ENCODE data around the gene MCAM. TPM values are rescaled to one million over a fixed set of nuclear protein-coding genes. Genes with fewer than 3 reads are reported as not detected.

Gene MCAM
- total RNA-seq, 1 donor from 2014 or later, result 10.3 TPM

DNA sequence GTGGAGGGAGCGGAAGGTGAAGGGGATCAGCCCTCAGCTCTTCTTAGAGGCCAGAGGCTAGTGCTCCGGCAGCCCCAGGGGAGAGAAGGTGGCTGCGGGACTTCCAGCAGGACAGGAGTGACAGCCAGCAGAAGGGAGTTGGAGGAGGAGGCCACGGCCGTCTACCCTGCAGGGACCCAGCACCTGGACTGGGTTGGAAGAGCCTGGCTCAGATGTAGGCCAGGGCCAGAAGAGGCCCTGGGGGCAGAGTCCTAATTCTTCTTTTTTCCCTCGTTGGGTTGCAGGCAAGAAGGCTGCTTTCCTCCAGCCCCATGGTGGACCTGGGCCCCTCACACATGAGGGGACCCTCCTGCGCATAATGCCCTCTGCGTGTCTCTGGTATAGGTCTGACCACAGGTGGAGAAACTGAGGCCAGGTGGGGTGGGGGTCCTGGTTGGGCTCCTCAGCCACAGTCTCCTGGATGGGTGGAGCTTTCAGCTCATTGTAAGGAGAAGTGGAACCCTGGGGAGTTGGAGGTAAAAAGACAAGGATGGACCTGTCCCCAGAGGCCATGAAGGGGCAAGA is 2.3 kb upstream of the MCAM start:
- TF ChIP-seq, protein P1, sequence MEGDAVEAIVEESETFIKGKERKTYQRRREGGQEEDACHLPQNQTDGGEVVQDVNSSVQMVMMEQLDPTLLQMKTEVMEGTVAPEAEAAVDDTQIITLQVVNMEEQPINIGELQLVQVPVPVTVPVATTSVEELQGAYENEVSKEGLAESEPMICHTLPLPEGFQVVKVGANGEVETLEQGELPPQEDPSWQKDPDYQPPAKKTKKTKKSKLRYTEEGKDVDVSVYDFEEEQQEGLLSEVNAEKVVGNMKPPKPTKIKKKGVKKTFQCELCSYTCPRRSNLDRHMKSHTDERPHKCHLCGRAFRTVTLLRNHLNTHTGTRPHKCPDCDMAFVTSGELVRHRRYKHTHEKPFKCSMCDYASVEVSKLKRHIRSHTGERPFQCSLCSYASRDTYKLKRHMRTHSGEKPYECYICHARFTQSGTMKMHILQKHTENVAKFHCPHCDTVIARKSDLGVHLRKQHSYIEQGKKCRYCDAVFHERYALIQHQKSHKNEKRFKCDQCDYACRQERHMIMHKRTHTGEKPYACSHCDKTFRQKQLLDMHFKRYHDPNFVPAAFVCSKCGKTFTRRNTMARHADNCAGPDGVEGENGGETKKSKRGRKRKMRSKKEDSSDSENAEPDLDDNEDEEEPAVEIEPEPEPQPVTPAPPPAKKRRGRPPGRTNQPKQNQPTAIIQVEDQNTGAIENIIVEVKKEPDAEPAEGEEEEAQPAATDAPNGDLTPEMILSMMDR (conservative IDR thresholded peaks at IDR 0.05), result no peak
- Mint-ChIP-seq H3K27ac (no peak overlapping the region), H3K9me3 (no peaks in the 10 kb centered on the region), H3K4me1 (ENCODE audit: unreplicated experiment) (peaks cover 27% of the 10 kb centered on the region), H3K4me3 (peak overlapping the region; percentile 73), H3K36me3 (no peaks in the 10 kb centered on the region), H3K27me3 (peaks cover 51% of the 10 kb centered on the region)
- no peak for DNase-seq (ENCODE audit: extremely low spot score, unreplicated experiment)

DNA sequence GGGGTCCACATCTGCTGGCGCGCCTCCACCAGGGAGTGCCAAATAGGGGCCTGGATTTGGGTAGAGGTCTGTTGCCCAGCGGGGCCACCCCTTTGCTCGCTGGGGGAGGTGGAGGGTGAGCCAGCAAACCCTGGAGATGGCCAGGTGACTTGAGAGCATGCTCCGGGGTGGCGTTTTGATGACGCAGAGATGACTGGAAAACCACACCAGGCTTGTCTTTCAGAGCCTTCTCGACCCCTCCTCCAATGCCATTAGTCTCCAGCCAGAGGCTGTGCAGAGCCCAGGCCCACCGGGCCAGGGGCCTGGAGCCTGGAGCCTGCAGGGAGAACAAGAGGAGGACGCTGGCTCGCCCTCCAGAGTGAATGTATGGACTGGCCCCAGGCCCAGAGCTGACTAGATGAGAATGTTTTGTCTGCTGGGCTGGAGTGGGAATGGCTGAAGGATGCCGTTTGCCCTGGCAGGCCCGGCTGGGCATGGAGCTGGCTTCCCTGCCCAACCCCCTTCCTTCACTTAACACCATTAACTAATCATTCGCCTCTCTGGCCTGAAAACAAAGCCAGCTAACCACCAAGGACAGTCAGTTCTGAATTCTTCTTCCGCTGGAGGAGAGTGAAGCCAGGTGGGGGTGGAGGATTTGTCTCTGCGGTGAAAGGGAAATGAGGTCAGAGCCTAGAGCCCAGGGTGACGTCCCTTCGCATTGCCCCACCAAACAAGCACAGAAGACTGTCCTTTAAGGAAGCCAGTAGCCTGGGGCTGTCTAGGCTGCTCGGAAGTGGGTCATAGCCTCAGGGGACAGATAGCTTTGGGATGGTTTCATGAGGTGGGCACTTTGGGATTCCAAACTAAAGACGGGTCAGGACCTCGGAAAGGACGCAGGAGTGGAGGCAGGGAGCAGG is 1.6 kb upstream of the MCAM start:
- no peak for DNase-seq (ENCODE audit: extremely low spot score, unreplicated experiment)
- H3K4me3 Mint-ChIP-seq, result peak overlapping the region; percentile 73
- no peaks in the 10 kb centered on the region for H3K9me3 Mint-ChIP-seq
- H3K27me3 Mint-ChIP-seq, result peaks cover 51% of the 10 kb centered on the region
- H3K36me3 Mint-ChIP-seq, result no peaks in the 10 kb centered on the region
- no peak overlapping the region for H3K27ac Mint-ChIP-seq
- TF ChIP-seq, protein P1 (conservative IDR thresholded peaks at IDR 0.05), result no peak
- peaks cover 20% of the 10 kb centered on the region for H3K4me1 Mint-ChIP-seq (ENCODE audit: unreplicated experiment)

DNA sequence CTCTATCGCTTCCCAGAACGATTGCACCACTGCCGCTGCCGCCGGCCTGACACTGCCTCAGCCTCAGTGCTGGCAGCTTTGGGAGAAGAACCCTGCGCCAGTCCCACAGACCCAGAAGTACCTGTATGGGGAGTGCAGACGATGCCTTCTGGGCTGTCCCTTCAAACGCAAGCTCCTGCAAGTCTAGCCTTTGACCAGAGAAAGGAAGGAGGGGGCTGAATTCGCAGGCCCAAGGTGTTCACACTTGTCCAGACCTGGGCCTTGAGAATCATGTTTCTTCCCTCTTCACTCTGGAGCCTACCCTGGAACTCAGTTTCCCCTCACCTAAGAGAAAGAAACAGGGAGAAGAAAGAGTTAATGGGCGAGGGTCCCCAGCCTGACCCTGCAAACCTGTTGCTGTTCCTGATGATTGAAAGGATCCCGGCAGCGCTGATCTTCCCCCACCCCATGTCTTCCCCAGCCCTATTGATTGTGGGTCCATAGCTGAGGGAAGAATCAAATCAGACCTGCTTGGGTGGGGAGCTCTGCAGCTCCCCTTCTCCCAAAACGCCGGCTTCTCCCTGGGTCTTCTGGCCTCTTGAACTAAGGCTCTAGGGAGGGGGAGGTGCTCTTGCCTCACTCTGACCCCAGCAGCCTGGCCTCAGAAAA is 786 bp upstream of the MCAM start:
- no peaks in the 10 kb centered on the region for H3K9me3 Mint-ChIP-seq
- H3K36me3 Mint-ChIP-seq, result no peaks in the 10 kb centered on the region
- peak overlapping the region; percentile 66 for H3K4me3 Mint-ChIP-seq
- TF ChIP-seq, protein P1 (conservative IDR thresholded peaks at IDR 0.05), result no peak
- no peak for DNase-seq (ENCODE audit: extremely low spot score, unreplicated experiment)
- no peak overlapping the region for H3K27ac Mint-ChIP-seq
- H3K4me1 Mint-ChIP-seq (ENCODE audit: unreplicated experiment), result peaks cover 18% of the 10 kb centered on the region
- peaks cover 50% of the 10 kb centered on the region for H3K27me3 Mint-ChIP-seq

DNA sequence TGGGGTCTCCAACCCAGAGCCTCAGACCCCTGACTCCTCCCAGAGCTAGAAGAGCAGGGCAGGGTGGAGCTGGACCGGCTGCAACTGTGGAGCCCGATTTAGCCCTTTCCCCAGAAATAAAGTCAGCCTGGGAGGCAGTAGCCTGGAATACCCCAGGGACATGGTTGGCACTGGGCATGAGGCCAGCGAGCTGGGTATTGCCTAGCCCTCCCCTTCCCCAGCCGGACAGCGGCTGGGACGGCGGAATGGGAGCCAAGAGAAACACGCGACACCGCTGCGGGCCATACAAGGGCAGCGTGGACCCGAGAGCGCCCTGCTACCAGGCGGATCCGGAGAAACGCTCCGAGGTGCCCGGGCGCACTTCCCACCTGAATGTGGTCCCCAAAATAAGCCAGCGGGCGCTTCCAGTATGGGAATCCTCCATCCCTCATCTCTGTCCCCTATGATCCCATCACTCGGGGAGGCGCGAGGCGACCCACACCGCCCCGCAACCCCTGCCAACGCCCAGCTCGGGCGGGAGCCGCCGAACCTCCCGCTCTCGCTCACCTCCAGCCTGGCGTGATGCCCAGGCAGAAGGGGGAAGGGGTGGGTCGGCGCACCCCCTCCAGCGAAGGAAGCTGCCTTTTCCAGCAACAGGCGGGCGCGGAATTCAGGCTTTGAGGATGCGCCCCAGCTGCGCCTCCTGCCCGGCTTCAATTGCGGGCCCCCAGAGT is 758 bp downstream of the MCAM start:
- no peak overlapping the region for H3K27ac Mint-ChIP-seq
- peaks cover 44% of the 10 kb centered on the region for H3K27me3 Mint-ChIP-seq
- peaks cover 13% of the 10 kb centered on the region for H3K4me1 Mint-ChIP-seq (ENCODE audit: unreplicated experiment)
- H3K4me3 Mint-ChIP-seq, result peak overlapping the region; percentile 74
- TF ChIP-seq, protein P1 (conservative IDR thresholded peaks at IDR 0.05), result no peak
- H3K36me3 Mint-ChIP-seq, result no peaks in the 10 kb centered on the region
- no peaks in the 10 kb centered on the region for H3K9me3 Mint-ChIP-seq
- peak; percentile 69 for DNase-seq (ENCODE audit: extremely low spot score, unreplicated experiment)

Data from type B pancreatic cell (in vitro differentiated cells).